Parathyroid adenoma (tissue), 2 donors: ENCODE measurements around the gene HOXD11.

ENCODE experiments used
- H2AFZ ChIP-seq: fragments of 300-600 bp; sonication (generic); one replicate; pipeline ENCODE4 v1.7.0; 2017; ENCODE audit warnings: antibody characterized with exemption, mild to moderate bottlenecking
- H3K27ac ChIP-seq: fragments of 300-600 bp; sonication (generic); one replicate; pipeline ENCODE4 v1.7.0; 2017
- H3K27me3 ChIP-seq: fragments of 300-600 bp; sonication (generic); one replicate; pipeline ENCODE4 v1.7.0; 2017; ENCODE audit warnings: low read length; ENCODE audit not compliant: control insufficient read depth, insufficient read depth
- H3K36me3 ChIP-seq: fragments of 300-600 bp; sonication (generic); one replicate; pipeline ENCODE4 v1.7.0; 2017; ENCODE audit warnings: low read length; ENCODE audit not compliant: control insufficient read depth, insufficient read depth
- H3K4me1 ChIP-seq: fragments of 300-600 bp; sonication (generic); one replicate; pipeline ENCODE4 v1.7.0; 2017; ENCODE audit warnings: control low read depth
- H3K4me2 ChIP-seq: fragments of 300-600 bp; sonication (generic); one replicate; pipeline ENCODE4 v1.7.0; 2017; ENCODE audit warnings: low read length
- H3K4me3 ChIP-seq: fragments of 300-600 bp; sonication (generic); one replicate; pipeline ENCODE4 v1.7.0; 2017; ENCODE audit warnings: low read depth, low read length
- H3K79me2 ChIP-seq: fragments of 300-600 bp; sonication (generic); one replicate; pipeline ENCODE4 v1.7.0; 2017; ENCODE audit warnings: control low read depth
- H3K9ac ChIP-seq: fragments of 300-600 bp; sonication (generic); one replicate; pipeline ENCODE4 v1.7.0; 2017; ENCODE audit warnings: mild to moderate bottlenecking
- H3K9me3 ChIP-seq: fragments of 300-600 bp; sonication (generic); one replicate; pipeline ENCODE4 v1.7.0; 2017; ENCODE audit warnings: low read length; ENCODE audit not compliant: control insufficient read depth
- CTCF ChIP-seq: fragments of 300-600 bp; sonication (generic); IDR thresholded peaks from one replicate; pipeline ENCODE4 v1.7.0; 2017; ENCODE audit warnings: antibody characterized with exemption, mild to moderate bottlenecking
- donor health status: primary hyperparathyroidism.

HOXD11 gene

GRCh38 chr2:176076796-176077195 lies 30.3 kb upstream of the HOXD11 start:
- H3K9ac ChIP-seq, result no peak overlapping the region
- no peak overlapping the region for H2AFZ ChIP-seq
- no peak for TF ChIP-seq CTCF
- H3K4me2 ChIP-seq, result no peak overlapping the region
- H3K27ac ChIP-seq, result no peak overlapping the region
- H3K9me3 ChIP-seq, result peaks cover 2% of the 10 kb centered on the region
- no peaks in the 10 kb centered on the region for H3K36me3 ChIP-seq
- peaks cover 31% of the 10 kb centered on the region for H3K27me3 ChIP-seq
- H3K79me2 ChIP-seq, result no peaks in the 10 kb centered on the region
- no peak overlapping the region for H3K4me3 ChIP-seq
- no peaks in the 10 kb centered on the region for H3K4me1 ChIP-seq

DNA sequence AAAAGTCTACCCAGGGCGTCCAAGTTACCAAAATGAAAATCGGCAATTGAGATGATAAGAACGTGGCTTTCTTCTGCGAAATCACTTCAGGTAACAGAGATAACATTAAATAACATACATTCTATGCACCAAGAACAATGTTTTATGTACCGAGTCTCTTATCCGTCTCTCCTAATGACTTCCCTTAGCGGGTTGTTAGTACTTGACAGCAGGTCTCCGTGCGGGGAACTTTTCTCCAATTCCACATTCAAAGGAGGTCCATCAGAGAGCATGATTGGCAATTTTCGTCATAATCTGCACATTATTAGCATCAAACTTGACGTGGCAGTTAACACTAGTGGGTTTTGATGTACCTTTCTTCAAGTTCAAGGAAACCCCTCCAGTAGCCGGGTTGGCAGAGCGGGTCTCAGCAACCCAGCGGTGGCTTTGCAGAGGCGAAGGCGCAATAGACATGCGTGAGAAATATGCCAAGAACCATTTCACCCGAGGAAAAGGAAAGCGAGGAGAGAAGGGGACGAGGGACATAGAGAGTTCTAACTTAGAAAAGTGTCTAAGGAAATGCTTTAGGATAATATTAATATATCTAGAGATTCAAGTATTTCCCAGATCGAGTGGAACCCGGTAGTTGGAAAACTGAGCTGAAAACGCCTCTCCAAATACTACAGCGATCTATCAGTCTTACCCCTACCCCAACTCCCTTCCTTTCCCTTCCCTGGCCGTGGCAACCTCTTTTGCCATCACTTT lies 28.4 kb upstream of the HOXD11 start:
- Histone ChIP-seq H3K9ac (no peak overlapping the region), H3K4me3 (no peak overlapping the region), H3K4me1 (no peaks in the 10 kb centered on the region), H3K79me2 (no peaks in the 10 kb centered on the region), H3K27me3 (peaks cover 40% of the 10 kb centered on the region), H3K4me2 (no peak overlapping the region), H3K27ac (no peak overlapping the region), H3K36me3 (no peaks in the 10 kb centered on the region), H2AFZ (no peak overlapping the region), H3K9me3 (peaks cover 5% of the 10 kb centered on the region)
- TF ChIP-seq CTCF, result no peak

- Histone ChIP-seq H3K9me3 (peaks cover 5% of the 10 kb centered on the region), H3K4me2 (no peak overlapping the region), H3K79me2 (no peaks in the 10 kb centered on the region), H3K27ac (no peak overlapping the region), H2AFZ (no peak overlapping the region), H3K36me3 (no peaks in the 10 kb centered on the region), H3K27me3 (peaks cover 44% of the 10 kb centered on the region), H3K4me3 (no peak overlapping the region), H3K4me1 (no peaks in the 10 kb centered on the region), H3K9ac (no peak overlapping the region)
- no peak for TF ChIP-seq CTCF
Measured at GRCh38 chr2:176079285-176079830, 27.7 kb upstream of the HOXD11 start.

- H3K4me2 ChIP-seq, result no peak overlapping the region
- no peak overlapping the region for H3K9ac ChIP-seq
- no peak overlapping the region for H3K27ac ChIP-seq
- peak; percentile 12 for TF ChIP-seq CTCF
- peaks cover 5% of the 10 kb centered on the region for H3K9me3 ChIP-seq
- H3K27me3 ChIP-seq, result peaks cover 44% of the 10 kb centered on the region
- H3K4me3 ChIP-seq, result no peak overlapping the region
- H2AFZ ChIP-seq, result no peak overlapping the region
- H3K36me3 ChIP-seq, result no peaks in the 10 kb centered on the region
- H3K79me2 ChIP-seq, result no peaks in the 10 kb centered on the region
- no peaks in the 10 kb centered on the region for H3K4me1 ChIP-seq
Measured at GRCh38 chr2:176079831-176080539, 27.1 kb upstream of the HOXD11 start.
